ENCODE measurements around the gene C20orf144.

DNA sequence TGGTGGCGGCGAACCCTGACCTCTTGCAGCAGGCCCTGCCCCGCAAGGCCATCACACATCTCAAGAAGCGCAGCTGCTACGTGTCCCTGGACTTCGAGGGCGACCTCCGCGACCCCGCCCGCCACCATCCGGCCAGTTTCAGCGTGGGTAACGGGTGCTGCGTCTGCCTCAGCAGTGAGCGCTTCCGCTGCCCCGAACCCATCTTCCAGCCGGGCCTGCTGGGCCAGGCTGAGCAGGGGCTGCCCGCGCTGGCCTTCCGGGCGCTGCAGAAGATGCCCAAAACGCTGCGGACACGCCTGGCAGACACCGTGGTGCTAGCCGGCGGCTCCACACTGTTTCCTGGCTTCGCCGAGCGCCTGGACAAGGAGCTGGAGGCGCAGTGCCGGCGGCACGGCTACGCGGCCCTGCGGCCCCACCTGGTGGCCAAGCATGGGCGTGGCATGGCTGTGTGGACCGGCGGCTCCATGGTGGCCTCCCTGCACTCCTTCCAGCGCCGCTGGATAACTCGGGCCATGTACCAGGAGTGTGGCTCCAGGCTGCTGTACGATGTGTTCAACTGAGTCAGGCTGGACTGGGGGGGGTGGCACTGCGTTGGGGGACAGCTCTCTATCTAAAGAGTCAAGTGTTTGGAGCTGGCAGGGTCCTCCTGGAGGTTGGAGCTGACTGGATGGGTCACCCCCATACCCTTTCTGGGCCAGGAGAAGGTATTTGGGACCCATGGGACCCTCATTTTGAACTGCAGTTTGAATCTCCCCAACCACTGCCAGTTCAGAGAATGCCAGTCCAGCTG lies 5.7 kb downstream of the C20orf144 start:
- peak; percentile 70 for TF ChIP-seq CTCF (IDR thresholded peaks at IDR 0.05; ENCODE audit: borderline replicate concordance, extremely low read depth, low read length, poor library complexity, severe bottlenecking)
- no peak for TF ChIP-seq EZH2 (IDR thresholded peaks at IDR 0.05; ENCODE audit: borderline replicate concordance, low read depth, low read length, severe bottlenecking)
